ENCODE measurements around the gene TOP3B.
A peak's percentile ranks its signal among the peaks of the same experiment; 100 is the strongest.

TOP3B gene, protein sequence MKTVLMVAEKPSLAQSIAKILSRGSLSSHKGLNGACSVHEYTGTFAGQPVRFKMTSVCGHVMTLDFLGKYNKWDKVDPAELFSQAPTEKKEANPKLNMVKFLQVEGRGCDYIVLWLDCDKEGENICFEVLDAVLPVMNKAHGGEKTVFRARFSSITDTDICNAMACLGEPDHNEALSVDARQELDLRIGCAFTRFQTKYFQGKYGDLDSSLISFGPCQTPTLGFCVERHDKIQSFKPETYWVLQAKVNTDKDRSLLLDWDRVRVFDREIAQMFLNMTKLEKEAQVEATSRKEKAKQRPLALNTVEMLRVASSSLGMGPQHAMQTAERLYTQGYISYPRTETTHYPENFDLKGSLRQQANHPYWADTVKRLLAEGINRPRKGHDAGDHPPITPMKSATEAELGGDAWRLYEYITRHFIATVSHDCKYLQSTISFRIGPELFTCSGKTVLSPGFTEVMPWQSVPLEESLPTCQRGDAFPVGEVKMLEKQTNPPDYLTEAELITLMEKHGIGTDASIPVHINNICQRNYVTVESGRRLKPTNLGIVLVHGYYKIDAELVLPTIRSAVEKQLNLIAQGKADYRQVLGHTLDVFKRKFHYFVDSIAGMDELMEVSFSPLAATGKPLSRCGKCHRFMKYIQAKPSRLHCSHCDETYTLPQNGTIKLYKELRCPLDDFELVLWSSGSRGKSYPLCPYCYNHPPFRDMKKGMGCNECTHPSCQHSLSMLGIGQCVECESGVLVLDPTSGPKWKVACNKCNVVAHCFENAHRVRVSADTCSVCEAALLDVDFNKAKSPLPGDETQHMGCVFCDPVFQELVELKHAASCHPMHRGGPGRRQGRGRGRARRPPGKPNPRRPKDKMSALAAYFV

DNA sequence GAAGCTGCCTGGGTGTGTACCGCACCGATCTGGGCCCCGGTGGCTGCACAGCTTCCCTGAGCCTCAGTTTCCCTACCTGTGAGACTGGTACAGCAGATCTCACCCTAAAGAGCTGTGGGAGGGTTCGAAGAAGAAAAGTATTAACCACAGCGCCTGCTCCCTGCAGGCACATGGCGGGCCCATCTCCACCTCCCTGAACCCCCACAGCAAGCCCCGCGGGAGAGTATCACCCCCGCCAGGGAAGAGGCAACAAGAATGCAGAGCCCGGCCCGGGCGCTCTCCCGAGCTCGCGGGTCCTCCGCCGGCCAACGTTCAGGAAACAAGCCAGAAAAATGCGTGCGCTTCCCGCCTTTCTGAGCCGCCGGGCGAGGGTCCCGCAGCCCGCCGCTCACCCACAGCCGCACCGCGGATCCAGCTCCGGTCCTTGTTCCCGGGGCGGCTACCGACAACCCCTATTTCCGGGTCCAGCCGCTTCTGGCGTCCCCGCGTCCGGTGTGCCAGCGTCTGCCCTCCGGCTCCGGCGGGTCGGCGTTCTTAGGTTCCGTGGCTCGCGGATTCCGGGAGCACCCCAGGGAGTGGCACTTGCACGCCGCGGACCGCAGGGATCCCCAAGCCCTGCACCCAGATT, at the start of gene TOP3B:
TSS of gene TOP3B (minus strand) at position 450 of the 628 bp plus-strand sequence. CDS start 7,078 bp downstream, outside the sequence.
- Histone ChIP-seq H3K36me3 (ENCODE audit: insufficient read depth, low read length) (peaks cover 4% of the 10 kb centered on the region; the same call in 1 of the 2 replicates), H3K9ac (ENCODE audit: low read depth, low read length) (peak within 1 kb of the TSS; percentile 85), H3K4me1 (ENCODE audit: insufficient read depth, low read length) (no peaks in the 10 kb centered on the region), H3K9me3 (ENCODE audit: control insufficient read depth, insufficient read depth, low read length) (no peaks in the 10 kb centered on the region)

DNA sequence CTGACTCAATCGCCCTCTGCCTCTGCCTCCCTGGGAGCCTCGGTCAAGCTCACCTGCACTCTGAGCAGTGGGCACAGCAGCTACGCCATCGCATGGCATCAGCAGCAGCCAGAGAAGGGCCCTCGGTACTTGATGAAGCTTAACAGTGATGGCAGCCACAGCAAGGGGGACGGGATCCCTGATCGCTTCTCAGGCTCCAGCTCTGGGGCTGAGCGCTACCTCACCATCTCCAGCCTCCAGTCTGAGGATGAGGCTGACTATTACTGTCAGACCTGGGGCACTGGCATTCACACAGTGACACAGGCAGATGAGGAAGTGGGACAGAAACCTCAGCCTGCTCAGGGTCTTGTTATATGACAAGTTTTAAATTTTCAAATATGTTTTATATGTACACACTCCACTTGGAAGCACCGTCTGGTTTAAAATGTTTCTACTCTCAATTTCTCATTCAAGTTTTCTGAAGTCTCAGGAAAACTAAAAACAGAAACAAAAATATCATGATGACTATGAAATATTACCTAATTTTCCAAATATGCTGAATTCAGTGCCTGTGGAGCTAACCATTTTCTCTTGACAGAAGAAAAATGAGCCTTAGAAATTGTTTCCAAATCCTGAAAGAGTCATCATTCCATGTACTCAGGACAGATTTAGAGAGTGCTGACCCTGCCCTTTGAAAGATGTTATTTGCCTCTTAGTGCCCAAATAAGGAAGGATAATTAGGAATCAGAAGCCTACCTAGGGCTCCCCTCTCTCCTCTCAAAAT, 48.8 kb upstream of the TOP3B start:
- Histone ChIP-seq H3K36me3 (ENCODE audit: insufficient read depth, low read length) (no peaks in the 10 kb centered on the region), H3K4me1 (ENCODE audit: insufficient read depth, low read length) (0 out of 2 replicates have a peak, but pooled peaks cover 3% of the 10 kb centered on the region), H3K9ac (ENCODE audit: low read depth, low read length) (no peak overlapping the region), H3K9me3 (ENCODE audit: control insufficient read depth, insufficient read depth, low read length) (no peaks in the 10 kb centered on the region)

DNA sequence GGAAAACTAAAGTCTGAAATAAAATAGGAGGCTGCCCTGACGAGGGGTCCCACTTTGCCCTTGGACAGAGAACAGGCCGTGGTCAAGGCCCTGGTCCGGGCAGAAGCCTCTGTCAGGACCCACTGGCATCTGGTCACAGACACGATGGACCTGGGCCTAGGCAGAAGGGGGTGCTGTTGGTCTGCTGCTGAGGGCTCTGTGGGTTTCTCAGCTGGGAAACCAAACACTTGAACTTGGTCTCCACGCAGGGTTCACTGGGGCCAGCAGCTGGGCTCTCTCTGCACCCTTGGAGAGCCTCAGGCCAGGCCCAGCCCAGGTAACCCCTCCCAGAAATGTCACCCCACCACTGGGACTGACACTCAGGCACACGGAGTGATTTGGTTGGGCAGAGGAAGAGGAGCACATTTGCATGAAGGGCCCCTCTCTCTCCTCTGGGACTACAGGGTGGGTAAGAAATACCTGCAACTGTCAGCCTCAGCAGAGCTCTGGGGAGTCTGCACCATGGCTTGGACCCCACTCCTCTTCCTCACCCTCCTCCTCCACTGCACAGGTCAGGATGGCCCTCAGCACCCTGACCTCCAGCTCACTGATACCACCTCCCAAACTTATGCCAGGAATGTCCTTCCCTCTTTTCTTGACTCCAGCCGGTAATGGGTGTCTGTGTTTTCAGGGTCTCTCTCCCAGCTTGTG, 48.1 kb upstream of the TOP3B start:
- Histone ChIP-seq H3K9me3 (ENCODE audit: control insufficient read depth, insufficient read depth, low read length) (no peaks in the 10 kb centered on the region), H3K36me3 (ENCODE audit: insufficient read depth, low read length) (no peaks in the 10 kb centered on the region), H3K4me1 (ENCODE audit: insufficient read depth, low read length) (0 out of 2 replicates have a peak, but pooled peaks cover 3% of the 10 kb centered on the region), H3K9ac (ENCODE audit: low read depth, low read length) (no peak overlapping the region)

DNA sequence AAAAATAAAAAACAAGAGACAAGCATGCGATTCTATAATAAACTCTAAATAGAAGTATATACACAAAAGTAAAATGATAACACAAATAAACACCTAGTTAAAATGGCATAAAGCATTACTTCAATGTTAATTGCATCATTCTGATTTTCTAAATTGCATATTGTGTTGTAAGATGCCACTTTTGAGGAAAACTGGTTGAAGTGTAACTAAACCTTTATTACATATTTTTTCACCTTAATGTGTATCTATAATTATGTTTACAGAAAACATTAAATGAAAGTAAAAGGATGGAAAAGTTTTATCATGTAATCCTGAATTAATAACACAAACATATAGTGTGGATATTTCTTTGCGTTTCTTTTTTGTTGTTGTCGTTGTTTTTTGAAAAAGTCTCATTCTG, 45.4 kb upstream of the TOP3B start:
- Histone ChIP-seq H3K4me1 (ENCODE audit: insufficient read depth, low read length) (0 out of 2 replicates have a peak, but pooled peaks cover 3% of the 10 kb centered on the region), H3K9me3 (ENCODE audit: control insufficient read depth, insufficient read depth, low read length) (no peaks in the 10 kb centered on the region)

DNA sequence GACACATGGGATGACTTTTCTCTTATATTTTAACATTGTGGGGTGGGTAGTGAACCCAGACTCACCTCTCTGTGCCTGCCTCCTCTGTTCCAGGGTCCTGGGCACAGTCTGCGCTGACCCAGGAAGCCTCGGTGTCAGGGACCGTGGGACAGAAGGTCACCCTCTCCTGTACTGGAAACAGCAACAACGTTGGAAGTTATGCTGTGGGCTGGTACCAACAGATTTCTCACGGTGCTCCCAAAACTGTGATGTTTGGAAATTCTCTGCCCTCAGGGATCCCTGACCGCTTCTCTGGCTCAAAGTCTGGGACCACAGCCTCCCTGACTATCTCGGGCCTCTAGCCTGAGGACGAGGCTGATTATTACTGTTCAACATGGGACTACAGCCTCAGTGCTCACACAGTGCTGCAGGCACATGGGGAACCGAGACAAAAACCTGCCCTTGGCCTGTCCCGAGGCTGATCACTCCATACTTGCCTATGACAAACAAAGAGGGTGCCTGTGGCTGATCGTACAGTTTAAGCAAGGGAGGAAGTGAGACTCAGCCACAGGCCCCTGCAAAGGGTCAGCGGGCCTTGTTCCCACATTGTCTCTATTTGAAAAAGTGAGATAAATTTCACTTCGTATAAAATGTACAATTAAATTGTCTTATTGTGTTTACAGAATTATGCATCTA, 43.7 kb upstream of the TOP3B start:
- Histone ChIP-seq H3K9ac (ENCODE audit: low read depth, low read length) (no peak overlapping the region), H3K36me3 (ENCODE audit: insufficient read depth, low read length) (no peaks in the 10 kb centered on the region), H3K4me1 (ENCODE audit: insufficient read depth, low read length) (peaks cover 11% of the 10 kb centered on the region; the same call in 1 of the 2 replicates), H3K9me3 (ENCODE audit: control insufficient read depth, insufficient read depth, low read length) (no peaks in the 10 kb centered on the region)

More for the DNA sequence above, 45.4 kb upstream of the TOP3B start:
- Histone ChIP-seq H3K36me3 (ENCODE audit: insufficient read depth, low read length) (no peaks in the 10 kb centered on the region), H3K9ac (ENCODE audit: low read depth, low read length) (no peak overlapping the region)

DNA sequence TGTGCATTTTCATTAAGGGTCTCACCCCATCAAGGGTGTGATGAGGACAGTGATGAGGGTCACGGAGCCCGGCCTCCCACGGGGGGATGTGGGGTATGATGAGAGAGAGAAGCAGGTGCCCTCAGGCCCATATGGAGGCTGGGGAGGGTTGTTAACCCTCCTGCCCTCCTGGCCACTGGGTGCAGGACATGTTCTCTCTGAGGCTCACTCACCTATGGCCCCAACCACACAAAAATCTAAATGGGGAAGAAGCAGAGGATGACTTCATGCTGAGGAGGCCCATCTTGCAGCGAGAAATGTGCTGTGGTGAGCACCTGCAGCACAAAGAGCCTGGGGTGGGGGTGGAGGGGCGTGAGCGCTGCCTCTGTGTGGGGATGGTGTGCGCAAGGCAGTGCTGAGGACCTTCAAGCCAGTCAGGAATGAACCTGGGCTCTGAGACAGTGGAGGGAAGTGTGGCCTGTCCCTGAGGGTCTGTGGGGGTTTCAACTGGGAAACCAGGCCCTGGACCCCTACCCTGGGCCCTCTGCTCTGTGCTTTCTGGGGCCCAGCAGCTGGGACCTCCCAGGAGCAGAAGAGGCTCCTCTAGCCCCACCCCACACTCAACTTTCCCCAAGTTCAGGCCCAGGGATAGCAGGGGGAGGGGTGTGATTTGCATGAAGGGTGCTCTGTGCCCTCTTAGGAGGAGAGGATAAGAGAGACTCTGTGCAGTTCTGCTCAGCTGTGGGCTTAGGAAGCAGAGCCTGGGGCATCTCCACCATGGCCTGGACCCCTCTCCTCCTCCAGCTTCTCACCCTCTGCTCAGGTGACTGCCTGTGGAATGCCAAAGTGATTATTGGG, 43.0 kb upstream of the TOP3B start:
- Histone ChIP-seq H3K36me3 (ENCODE audit: insufficient read depth, low read length) (no peaks in the 10 kb centered on the region), H3K9ac (ENCODE audit: low read depth, low read length) (no peak overlapping the region), H3K4me1 (ENCODE audit: insufficient read depth, low read length) (peaks cover 12% of the 10 kb centered on the region; the same call in 1 of the 2 replicates), H3K9me3 (ENCODE audit: control insufficient read depth, insufficient read depth, low read length) (no peaks in the 10 kb centered on the region)

DNA sequence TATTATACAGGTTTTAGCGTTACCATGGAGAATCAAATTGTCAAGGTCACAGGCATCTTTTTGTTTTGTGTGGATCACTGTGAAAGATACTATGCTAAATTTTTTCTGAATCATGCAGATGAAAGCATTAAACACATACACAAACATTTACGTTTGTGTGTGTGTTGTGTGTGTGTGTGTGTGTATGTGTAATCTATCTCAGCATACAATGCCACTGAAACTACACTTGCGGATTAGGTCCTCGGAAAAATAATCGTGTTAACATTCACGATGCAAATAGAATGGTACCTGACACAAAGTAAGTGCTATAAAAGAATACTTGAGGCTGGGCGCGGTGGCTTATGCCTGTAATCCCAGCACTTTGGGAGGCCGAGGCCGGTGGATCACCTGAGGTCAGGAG, 41.9 kb upstream of the TOP3B start:
- Histone ChIP-seq H3K36me3 (ENCODE audit: insufficient read depth, low read length) (no peaks in the 10 kb centered on the region), H3K9me3 (ENCODE audit: control insufficient read depth, insufficient read depth, low read length) (no peaks in the 10 kb centered on the region), H3K9ac (ENCODE audit: low read depth, low read length) (no peak overlapping the region), H3K4me1 (ENCODE audit: insufficient read depth, low read length) (peaks cover 18% of the 10 kb centered on the region; the same call in 1 of the 2 replicates)

DNA sequence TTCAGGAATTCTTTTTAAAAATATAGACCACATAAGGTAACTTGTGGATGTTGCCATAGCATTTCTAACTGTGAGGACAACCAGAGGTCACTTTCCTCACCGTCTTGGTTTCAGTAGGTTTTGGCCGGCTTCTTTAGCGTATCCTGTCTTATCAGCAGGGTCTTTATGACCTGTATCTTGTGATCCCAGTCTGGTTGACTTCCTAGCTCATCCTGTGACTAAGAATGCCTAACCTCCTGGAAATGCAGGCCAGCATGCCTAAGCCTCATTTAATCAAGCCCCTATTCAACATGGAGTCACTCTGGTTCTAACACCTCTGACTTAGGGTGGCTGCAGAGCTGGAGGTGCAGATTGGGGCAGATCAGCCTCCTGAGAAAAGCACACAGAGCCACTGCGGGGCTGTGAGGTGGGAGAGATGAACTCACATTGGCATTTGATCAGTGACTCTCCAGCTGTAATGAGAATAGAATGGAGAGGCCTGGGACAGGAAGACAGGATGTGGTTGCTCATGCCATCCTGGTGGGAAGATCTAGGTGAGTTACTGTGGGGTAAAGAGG, 41.1 kb upstream of the TOP3B start:
- Histone ChIP-seq H3K9me3 (ENCODE audit: control insufficient read depth, insufficient read depth, low read length) (no peaks in the 10 kb centered on the region), H3K4me1 (ENCODE audit: insufficient read depth, low read length) (peaks cover 25% of the 10 kb centered on the region; the same call in 1 of the 2 replicates), H3K9ac (ENCODE audit: low read depth, low read length) (no peak overlapping the region), H3K36me3 (ENCODE audit: insufficient read depth, low read length) (no peaks in the 10 kb centered on the region)

DNA sequence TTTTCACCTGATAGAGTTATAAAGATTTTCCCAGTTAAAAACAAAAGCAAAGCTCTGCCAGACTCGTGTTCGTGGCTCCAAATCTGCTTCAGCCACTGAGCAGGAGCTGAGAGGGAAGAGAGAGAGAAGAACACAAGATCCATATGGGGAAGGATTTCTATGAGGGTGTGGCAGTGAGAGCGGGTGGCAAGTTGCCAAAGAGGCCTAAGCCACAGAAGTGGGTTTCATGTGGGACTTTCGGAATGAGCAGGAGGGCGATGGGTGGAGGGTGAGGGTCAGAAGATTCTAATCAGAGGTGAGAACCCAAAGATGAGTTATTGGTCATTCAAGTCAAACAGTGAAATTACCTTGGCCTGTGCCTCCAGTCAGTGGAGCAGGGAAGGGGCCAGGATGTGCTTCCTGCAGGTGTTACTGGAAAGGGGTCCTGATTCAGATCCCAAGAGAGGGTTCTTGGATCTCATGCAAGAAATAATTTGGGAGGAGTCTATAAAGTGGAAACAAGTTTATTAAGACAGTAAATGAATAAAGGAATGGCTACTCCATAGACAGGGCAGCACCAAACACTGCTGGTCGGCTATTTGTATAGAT, 40.5 kb upstream of the TOP3B start:
- Histone ChIP-seq H3K36me3 (ENCODE audit: insufficient read depth, low read length) (no peaks in the 10 kb centered on the region), H3K9ac (ENCODE audit: low read depth, low read length) (no peak overlapping the region), H3K4me1 (ENCODE audit: insufficient read depth, low read length) (peaks cover 29% of the 10 kb centered on the region; the same call in 1 of the 2 replicates), H3K9me3 (ENCODE audit: control insufficient read depth, insufficient read depth, low read length) (no peaks in the 10 kb centered on the region)

DNA sequence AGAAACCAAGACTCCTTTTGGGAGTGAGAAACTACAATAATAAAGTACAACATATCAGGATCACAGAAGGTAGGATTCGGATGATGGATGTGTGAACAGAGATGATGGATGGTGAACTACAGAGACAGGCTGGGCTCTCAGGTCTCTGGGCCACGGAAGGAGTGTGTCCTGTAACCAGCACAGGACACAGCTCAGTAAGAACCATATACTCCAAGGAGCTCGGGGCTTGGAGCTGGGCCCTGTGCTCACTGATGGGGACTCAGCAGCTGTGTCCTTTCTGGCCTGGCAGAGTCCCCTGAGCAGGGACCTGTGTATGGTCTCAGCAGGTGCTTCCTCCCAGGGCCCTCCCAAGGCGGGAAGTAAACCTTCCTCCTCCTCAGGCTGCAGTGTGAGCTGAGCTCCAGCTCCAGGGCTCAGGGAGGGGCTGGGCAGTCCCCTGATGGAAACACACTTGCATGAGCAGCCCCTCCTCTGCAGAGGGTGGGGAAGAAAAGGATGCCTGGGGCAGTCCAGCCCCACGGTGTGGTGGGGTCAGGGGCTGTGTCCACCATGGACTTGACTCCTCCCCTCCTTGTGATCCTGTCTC, 39.8 kb upstream of the TOP3B start:
- H3K9ac ChIP-seq (ENCODE audit: low read depth, low read length) = no peak overlapping the region
- peaks cover 31% of the 10 kb centered on the region; the same call in 1 of the 2 replicates for H3K4me1 ChIP-seq (ENCODE audit: insufficient read depth, low read length)
- H3K9me3 ChIP-seq (ENCODE audit: control insufficient read depth, insufficient read depth, low read length) = no peaks in the 10 kb centered on the region
- no peaks in the 10 kb centered on the region for H3K36me3 ChIP-seq (ENCODE audit: insufficient read depth, low read length)

DNA sequence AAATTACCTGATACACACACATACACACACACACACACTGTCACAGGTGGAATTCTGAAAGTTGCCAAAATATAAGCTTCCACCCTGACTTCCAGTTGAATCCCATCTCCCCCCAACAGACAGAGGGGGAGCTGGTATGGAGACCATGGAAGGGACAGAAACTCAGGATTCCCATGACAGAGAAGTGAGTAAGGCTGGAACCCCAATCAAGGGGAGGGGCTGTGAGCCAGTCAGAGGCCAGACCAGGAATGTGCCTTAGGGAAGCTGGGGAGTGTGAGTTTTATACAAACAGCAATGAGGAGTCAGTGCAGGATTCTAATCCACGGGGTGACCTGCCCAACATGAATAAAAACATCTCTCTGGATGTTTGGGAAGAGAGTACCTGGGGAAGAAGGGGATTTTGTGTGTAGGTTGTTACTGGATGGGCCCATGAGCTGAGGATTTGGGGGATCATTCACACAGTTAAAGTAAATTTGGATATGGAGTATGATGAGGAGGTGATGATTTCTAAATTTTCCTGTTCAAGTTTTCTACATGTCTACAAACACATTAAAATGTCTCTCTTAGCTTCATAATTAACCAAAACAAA, 38.7 kb upstream of the TOP3B start:
- Histone ChIP-seq H3K9ac (ENCODE audit: low read depth, low read length) (no peak overlapping the region), H3K4me1 (ENCODE audit: insufficient read depth, low read length) (peaks cover 31% of the 10 kb centered on the region; the same call in 1 of the 2 replicates), H3K9me3 (ENCODE audit: control insufficient read depth, insufficient read depth, low read length) (no peaks in the 10 kb centered on the region), H3K36me3 (ENCODE audit: insufficient read depth, low read length) (no peaks in the 10 kb centered on the region)
